Mammary epithelial cell (primary cell): ENCODE measurements around the gene RNF126.

Experiments
- CTCF ChIP-seq, 2 donors: IDR thresholded peaks in 1 of 2; conservative IDR thresholded peaks in 1 of 2; 2 replicates each; pipeline ENCODE4 v1.5.1; 2011 to 2012; ENCODE audit warnings: inconsistent platforms in 2 of 2, low read length in 2 of 2, mild to moderate bottlenecking in 2 of 2, control low read depth in 1 of 2, low read depth in 1 of 2; ENCODE audit not compliant: insufficient read depth in 1 of 2; ENCODE audit errors: extremely low read depth in 1 of 2
- EZH2 ChIP-seq: IDR thresholded peaks from 2 replicates; pipeline ENCODE4 v1.6.1; 2012; ENCODE audit warnings: low read length, inconsistent platforms, borderline replicate concordance

GRCh38 chr19:651114-651818 lies 11.7 kb downstream of the RNF126 start:
- TF ChIP-seq CTCF (conservative IDR thresholded peaks at IDR 0.05 in 1 of 2, IDR thresholded peaks at IDR 0.05 in 1 of 2; ENCODE audit: extremely low read depth in 1 of 2, insufficient read depth in 1 of 2, low read depth in 1 of 2, low read length in 2 of 2) = no peak
- TF ChIP-seq EZH2 = no peak
